Glutamatergic neuron (in vitro differentiated cells): ENCODE measurements around the gene UNC80. TPM values are rescaled to one million over a fixed set of nuclear protein-coding genes. Genes with fewer than 3 reads are reported as not detected.

Experiments
- DNase-seq: peaks from one replicate; pipeline ENCODE4 v3.0.0; 2022
- H3K27ac Mint-ChIP-seq: one replicate; pipeline ENCODE4 v1.8.0; 2020; ENCODE audit warnings: mild to moderate bottlenecking, mixed read lengths, inconsistent platforms; ENCODE audit not compliant: unreplicated experiment
- H3K27me3 Mint-ChIP-seq: one replicate; pipeline ENCODE4 v1.8.0; 2020; ENCODE audit warnings: mild to moderate bottlenecking, moderate library complexity, mixed read lengths, inconsistent platforms; ENCODE audit not compliant: unreplicated experiment
- H3K36me3 Mint-ChIP-seq: one replicate; pipeline ENCODE4 v1.8.0; 2020; ENCODE audit warnings: mild to moderate bottlenecking, mixed read lengths, inconsistent platforms; ENCODE audit not compliant: unreplicated experiment
- H3K4me1 Mint-ChIP-seq: one replicate; pipeline ENCODE4 v1.8.0; 2020; ENCODE audit warnings: mild to moderate bottlenecking, low read depth, mixed read lengths, inconsistent platforms; ENCODE audit not compliant: unreplicated experiment
- H3K4me3 Mint-ChIP-seq: one replicate; pipeline ENCODE4 v1.8.0; 2020; ENCODE audit warnings: mild to moderate bottlenecking, mixed read lengths, inconsistent platforms; ENCODE audit not compliant: unreplicated experiment
- H3K9me3 Mint-ChIP-seq: one replicate; pipeline ENCODE4 v1.8.0; 2020; ENCODE audit warnings: mild to moderate bottlenecking, moderate library complexity, mixed read lengths, inconsistent platforms; ENCODE audit not compliant: unreplicated experiment
- total RNA-seq: library from RNA; stranded (reverse); fragmentation: NEBNext Ultra II Directional; extraction: Animal tissue kit (Norgen Biotek cat#: 25700); gene quantifications from one replicate; pipeline ENCODE4 v1.2.1, GENCODE V29; 2021; ENCODE audit not compliant: unreplicated experiment
- TF ChIP-seq, protein P1 (sequence below): fragments of 200-600 bp; sonication (generic); IDR thresholded peaks from one replicate; pipeline ENCODE4 v1.5.0; 2021; ENCODE audit not compliant: partially characterized antibody, unreplicated experiment

The UNC80 gene
- total RNA-seq, 1 donor from 2014 or later = 9.0 TPM

DNA sequence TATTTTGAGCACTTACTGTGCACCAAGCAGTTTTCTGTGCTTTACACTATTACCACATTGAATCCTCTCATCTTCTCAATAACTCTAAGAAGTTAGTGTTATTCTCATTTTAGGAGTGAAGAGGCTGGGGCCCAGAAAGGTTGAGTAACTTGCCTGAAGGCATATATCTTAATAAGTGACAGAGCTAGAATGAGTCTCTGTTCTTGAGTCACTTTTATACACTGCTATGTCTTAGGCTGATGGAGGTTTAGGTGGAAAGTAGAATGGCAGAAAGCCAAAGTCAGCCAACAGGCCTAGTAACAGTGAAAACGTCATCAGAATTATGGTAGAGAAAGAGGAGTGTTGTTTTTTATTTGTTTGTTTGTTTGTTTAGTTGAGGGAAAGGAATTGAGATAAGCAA is 202.9 kb downstream of the UNC80 start:
- Mint-ChIP-seq H3K27me3 (no peaks in the 10 kb centered on the region), H3K36me3 (no peaks in the 10 kb centered on the region), H3K4me3 (no peak overlapping the region), H3K27ac (no peak overlapping the region), H3K9me3 (no peaks in the 10 kb centered on the region), H3K4me1 (no peaks in the 10 kb centered on the region)
- DNase-seq = no peak
- TF ChIP-seq, protein P1, sequence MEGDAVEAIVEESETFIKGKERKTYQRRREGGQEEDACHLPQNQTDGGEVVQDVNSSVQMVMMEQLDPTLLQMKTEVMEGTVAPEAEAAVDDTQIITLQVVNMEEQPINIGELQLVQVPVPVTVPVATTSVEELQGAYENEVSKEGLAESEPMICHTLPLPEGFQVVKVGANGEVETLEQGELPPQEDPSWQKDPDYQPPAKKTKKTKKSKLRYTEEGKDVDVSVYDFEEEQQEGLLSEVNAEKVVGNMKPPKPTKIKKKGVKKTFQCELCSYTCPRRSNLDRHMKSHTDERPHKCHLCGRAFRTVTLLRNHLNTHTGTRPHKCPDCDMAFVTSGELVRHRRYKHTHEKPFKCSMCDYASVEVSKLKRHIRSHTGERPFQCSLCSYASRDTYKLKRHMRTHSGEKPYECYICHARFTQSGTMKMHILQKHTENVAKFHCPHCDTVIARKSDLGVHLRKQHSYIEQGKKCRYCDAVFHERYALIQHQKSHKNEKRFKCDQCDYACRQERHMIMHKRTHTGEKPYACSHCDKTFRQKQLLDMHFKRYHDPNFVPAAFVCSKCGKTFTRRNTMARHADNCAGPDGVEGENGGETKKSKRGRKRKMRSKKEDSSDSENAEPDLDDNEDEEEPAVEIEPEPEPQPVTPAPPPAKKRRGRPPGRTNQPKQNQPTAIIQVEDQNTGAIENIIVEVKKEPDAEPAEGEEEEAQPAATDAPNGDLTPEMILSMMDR = no peak

DNA sequence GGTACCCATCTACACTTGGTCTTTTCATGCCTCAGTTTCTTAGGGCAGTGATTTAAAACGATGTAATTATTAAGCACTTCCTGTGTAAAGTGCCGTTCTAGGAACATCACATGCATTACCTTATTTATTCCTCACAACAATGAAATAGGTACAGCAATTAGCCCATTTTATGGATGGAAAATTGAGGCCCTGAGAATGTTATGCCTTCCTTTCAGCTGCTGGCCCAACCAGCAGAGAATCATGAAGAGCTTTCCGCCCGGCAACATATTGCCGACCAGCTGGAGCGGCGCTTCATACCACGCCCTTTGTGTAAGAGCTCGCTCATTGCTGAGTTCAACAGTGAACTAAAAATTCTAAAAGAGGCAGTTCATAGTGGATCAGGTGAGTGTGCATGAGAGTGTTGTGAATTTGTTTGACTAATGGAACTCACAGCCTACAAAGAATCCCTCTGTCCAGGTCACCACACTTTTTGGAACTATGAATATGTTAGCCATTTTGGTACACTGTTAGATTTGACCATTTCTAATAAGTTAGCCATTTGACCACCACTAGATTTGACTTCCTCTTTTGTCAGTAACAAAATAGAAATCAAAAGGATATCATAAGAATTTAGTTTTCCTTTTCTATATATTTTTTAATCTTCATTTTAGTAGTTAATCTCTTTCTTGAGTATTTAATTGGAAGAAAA is 205.2 kb downstream of the UNC80 start:
- H3K9me3 Mint-ChIP-seq = no peaks in the 10 kb centered on the region
- no peak overlapping the region for H3K27ac Mint-ChIP-seq

DNA sequence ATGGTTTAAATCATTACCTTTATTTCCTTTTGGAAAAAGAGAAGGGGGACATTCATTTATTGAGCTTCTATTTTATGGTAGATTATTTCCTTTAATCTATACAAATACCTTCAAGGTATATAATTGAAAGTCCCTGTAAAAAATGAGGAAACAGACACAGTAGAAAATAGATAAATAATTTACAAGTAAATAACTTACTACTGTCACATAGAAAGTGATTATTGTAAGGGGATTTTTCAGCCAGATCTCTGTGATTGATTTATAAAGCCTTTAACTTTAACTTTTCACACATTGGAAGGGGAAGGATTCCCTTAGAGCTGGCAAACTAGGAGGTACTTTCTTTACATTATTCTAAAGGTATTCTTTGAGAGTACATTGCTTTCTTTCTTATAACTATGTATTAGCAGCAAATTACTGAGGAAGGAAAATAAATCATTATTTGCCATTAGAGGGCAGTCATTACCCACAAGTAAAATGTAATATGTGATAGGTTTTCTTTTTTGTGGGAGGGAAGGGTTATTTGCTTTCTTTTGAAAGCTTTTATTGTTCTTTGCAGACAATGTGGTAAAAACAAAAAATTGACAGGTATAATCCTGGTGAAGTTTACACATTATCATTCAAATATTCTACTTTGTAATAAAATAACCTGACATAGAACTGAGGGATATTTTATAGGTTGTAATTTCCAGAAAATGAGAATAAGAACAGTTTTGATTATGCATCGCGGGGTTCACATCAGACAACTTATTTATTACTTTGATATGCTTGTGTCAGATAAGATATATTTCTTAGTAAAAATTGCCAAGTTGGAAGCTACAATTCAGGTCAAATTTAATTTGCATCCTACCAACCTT is 206.0 kb downstream of the UNC80 start:
- no peaks in the 10 kb centered on the region for H3K4me1 Mint-ChIP-seq
- H3K27me3 Mint-ChIP-seq = no peaks in the 10 kb centered on the region
- TF ChIP-seq, protein P1 = peak; percentile 33
- DNase-seq = no peak
- no peaks in the 10 kb centered on the region for H3K36me3 Mint-ChIP-seq
- no peak overlapping the region for H3K4me3 Mint-ChIP-seq
- no peaks in the 10 kb centered on the region for H3K9me3 Mint-ChIP-seq
- H3K27ac Mint-ChIP-seq = no peak overlapping the region

More for the DNA sequence above, 205.2 kb downstream of the UNC80 start:
- TF ChIP-seq, protein P1 = no peak
- Mint-ChIP-seq H3K4me3 (no peak overlapping the region), H3K4me1 (no peaks in the 10 kb centered on the region), H3K36me3 (no peaks in the 10 kb centered on the region), H3K27me3 (no peaks in the 10 kb centered on the region)
- DNase-seq = no peak

DNA sequence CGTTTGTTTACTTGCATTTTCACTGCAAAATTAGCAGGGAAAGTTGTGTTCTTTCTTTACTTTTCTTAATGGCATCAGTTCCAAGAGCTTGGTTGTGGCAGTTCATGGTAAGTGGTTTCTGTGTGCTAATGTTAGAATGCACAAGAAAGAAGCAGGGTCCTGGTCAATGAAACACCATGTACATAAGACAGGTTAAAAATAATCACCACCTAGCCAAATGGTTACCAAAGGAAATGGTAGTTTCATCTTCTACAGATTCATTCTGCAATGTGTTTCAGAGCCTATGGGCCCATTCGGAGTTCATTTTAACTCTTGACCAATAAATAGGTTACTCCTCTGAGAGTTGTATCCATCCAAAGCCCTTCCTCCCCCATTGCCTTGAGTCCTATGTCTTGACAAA is 212.7 kb downstream of the UNC80 start:
- Mint-ChIP-seq H3K9me3 (no peaks in the 10 kb centered on the region), H3K27ac (no peak overlapping the region), H3K27me3 (no peaks in the 10 kb centered on the region), H3K36me3 (no peaks in the 10 kb centered on the region), H3K4me3 (no peak overlapping the region), H3K4me1 (no peaks in the 10 kb centered on the region)
- TF ChIP-seq, protein P1 = no peak
- no peak for DNase-seq

DNA sequence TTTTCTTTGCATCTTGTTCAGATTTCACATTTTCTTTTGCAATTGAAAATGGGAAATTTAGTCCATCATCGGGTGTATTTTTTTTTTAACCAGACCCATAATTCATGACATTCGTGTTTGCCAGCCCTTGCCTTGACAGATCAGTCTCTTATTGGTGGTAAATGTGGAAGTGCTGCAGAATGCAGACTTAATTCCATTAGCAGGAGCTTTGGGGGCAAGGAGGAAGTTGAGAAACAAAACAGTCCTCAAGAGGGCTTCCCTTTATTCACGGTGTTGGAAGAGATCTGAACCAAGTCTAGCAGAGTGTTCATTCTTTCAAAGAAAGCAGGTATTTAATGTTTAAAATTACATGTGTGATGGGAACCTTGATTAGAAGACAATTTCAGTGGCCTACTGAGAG is 214.2 kb downstream of the UNC80 start:
- H3K27me3 Mint-ChIP-seq = no peaks in the 10 kb centered on the region
- H3K4me1 Mint-ChIP-seq = no peaks in the 10 kb centered on the region
- H3K4me3 Mint-ChIP-seq = no peak overlapping the region
- no peaks in the 10 kb centered on the region for H3K9me3 Mint-ChIP-seq
- no peak for DNase-seq
- TF ChIP-seq, protein P1 = no peak
- H3K36me3 Mint-ChIP-seq = no peaks in the 10 kb centered on the region
- no peak overlapping the region for H3K27ac Mint-ChIP-seq
